GM12878 (cell line): ENCODE measurements around the gene DDX42. TPM values are rescaled to one million over a fixed set of nuclear protein-coding genes. Genes with fewer than 3 reads are reported as not detected.

Source experiments
- ATAC-seq: fragments of 200-7000 bp; cut with Tn5 transposase; 3 replicates; pipeline ENCODE4 v1.9.1; 2020; ENCODE audit warnings: mild to moderate bottlenecking, moderate library complexity
- BruUV-seq: library from RNA; stranded (reverse); fragments of 400-500 nt; replicated peaks from 2 replicates; lab custom pipeline; 2021; lab: Mats Ljungman, UMichigan
- CTCF ChIA-PET: fragments of 300-600 bp; sonication (Branson Sonifier 250); formaldehyde crosslinking; extraction: SDS; loops from one replicate; lab custom pipeline; 2021; ENCODE audit warnings: inconsistent platforms; lab: Yijun Ruan, JAX
- POLR2A ChIA-PET: fragments of 350-600 bp; formaldehyde crosslinking; extraction: SDS; loops from one replicate; lab custom pipeline; 2021; ENCODE audit warnings: inconsistent platforms; lab: Charles Lee
- RAD21 ChIA-PET: fragments of 300-600 bp; sonication (Branson Sonifier 250); formaldehyde crosslinking; loops from one replicate; lab custom pipeline; 2023; ENCODE audit warnings: antibody characterized with exemption; ENCODE audit not compliant: unreplicated experiment; lab: Charles Lee
- SMC1A ChIA-PET: fragments of 300-600 bp; sonication (Branson Sonifier 250); formaldehyde crosslinking; loops from one replicate; lab custom pipeline; 2023; ENCODE audit not compliant: unreplicated experiment, uncharacterized antibody; lab: Charles Lee
- DNase-seq: peaks from one replicate; pipeline ENCODE4 v3.0.0-alpha.2; 2011; ENCODE audit warnings: low read depth, low spot score
- FAIRE-seq: peaks from 3 replicates; lab custom pipeline; 2011; peaks lifted over from hg19 to GRCh38; lab: Jason Lieb, UNC
- H2AFZ ChIP-seq: 2 replicates; pipeline ENCODE4 v1.6.0; 2011; ENCODE audit warnings: low read depth, low read length, control low read depth; ENCODE audit not compliant: control insufficient read depth
- H3K27ac ChIP-seq: 2 replicates; pipeline ENCODE4 v1.5.1; 2011; ENCODE audit warnings: control low read depth; ENCODE audit not compliant: control insufficient read depth, insufficient read depth
- H3K27me3 ChIP-seq, 2 experiments: replicated peaks in 1 of 2; 2 replicates each; pipeline versions ENCODE4 v1.6.0 to v1.6.1; 2011; ENCODE audit warnings: low read length in 1 of 2; ENCODE audit not compliant: control insufficient read depth in 2 of 2, insufficient read depth in 2 of 2
- H3K36me3 ChIP-seq, 2 experiments: 2 replicates each; pipeline ENCODE4 v1.5.1; 2011; ENCODE audit warnings: low read length in 1 of 2; ENCODE audit not compliant: control insufficient read depth in 2 of 2, insufficient read depth in 2 of 2
- H3K4me1 ChIP-seq: 2 replicates; pipeline ENCODE4 v1.6.1; 2011; ENCODE audit warnings: mild to moderate bottlenecking, low read length, moderate library complexity, mixed read lengths; ENCODE audit not compliant: control insufficient read depth, insufficient read depth
- H3K4me2 ChIP-seq: 2 replicates; pipeline ENCODE4 v1.6.0; 2011; ENCODE audit warnings: control low read depth; ENCODE audit not compliant: control insufficient read depth, insufficient read depth
- H3K4me3 ChIP-seq: fragments of 200-600 bp; sonication (generic); 2 replicates; pipeline ENCODE4 v1.5.1; 2016
- H3K79me2 ChIP-seq: 2 replicates; pipeline ENCODE4 v1.6.0; 2011; ENCODE audit warnings: low read length; ENCODE audit not compliant: control insufficient read depth, insufficient read depth
- H3K9ac ChIP-seq: 2 replicates; pipeline ENCODE4 v1.8.0; 2011; ENCODE audit warnings: low read length, control low read depth, mixed read lengths; ENCODE audit not compliant: control insufficient read depth, insufficient read depth
- H3K9me3 ChIP-seq: replicated peaks from 3 replicates; pipeline ENCODE4 v1.5.1; 2011; ENCODE audit warnings: mild to moderate bottlenecking, low read length; ENCODE audit not compliant: control insufficient read depth, insufficient read depth
- H4K20me1 ChIP-seq: 2 replicates; pipeline ENCODE4 v1.6.0; 2011; ENCODE audit not compliant: control insufficient read depth, insufficient read depth
- CBX5 ChIP-seq: sonication (generic); IDR thresholded peaks from 2 replicates; pipeline ENCODE4 v1.6.1; 2016; ENCODE audit warnings: low read depth, moderate library complexity, mild to moderate bottlenecking, inconsistent platforms
- CHD1 ChIP-seq: IDR thresholded peaks from 2 replicates; pipeline ENCODE4 v1.6.1; 2012; ENCODE audit warnings: low read depth, low read length, improper control_type of control experiment
- DPF2 ChIP-seq: fragments of 450-650 bp; IDR thresholded peaks from 2 replicates; pipeline ENCODE4 v1.6.1; 2017; ENCODE audit warnings: mild to moderate bottlenecking
- ESRRA ChIP-seq: IDR thresholded peaks from 2 replicates; pipeline ENCODE4 v1.6.1; 2012; ENCODE audit warnings: mild to moderate bottlenecking, low read length, improper control_type of control experiment
- RELA ChIP-seq: fragments of 450-650 bp; IDR thresholded peaks from 2 replicates; pipeline ENCODE4 v1.8.0; 2014; ENCODE audit warnings: borderline replicate concordance; ENCODE audit not compliant: partially characterized antibody
- SUPT20H ChIP-seq: IDR thresholded peaks from 2 replicates; pipeline ENCODE4 v1.6.1; 2011; ENCODE audit warnings: low read depth, mild to moderate bottlenecking, low read length, moderate library complexity, borderline replicate concordance; ENCODE audit not compliant: control insufficient read depth
- TARDBP ChIP-seq: IDR thresholded peaks from 2 replicates; pipeline ENCODE4 v1.6.1; 2016; ENCODE audit warnings: borderline replicate concordance
- TCF7 ChIP-seq: IDR thresholded peaks from 2 replicates; pipeline ENCODE4 v1.6.1; 2014; ENCODE audit warnings: antibody characterized with exemption, borderline replicate concordance
- WGBS: methylation state at CpG from one replicate; pipeline ENCODE4 v1.1.6; 2016; ENCODE audit warnings: low lambda C conversion rate; ENCODE audit not compliant: insufficient replicate concordance, insufficient coverage; ENCODE audit errors: missing lambda C conversion rate; 5-methylcytosine and 5-hydroxymethylcytosine counted together
- in situ Hi-C: fragments of 300-500 bp; cut with MboI; formaldehyde crosslinking; loops from 9 replicates; pipeline ENCODE4 v1.14.3; 2018; ENCODE audit warnings: mixed read lengths
- intact Hi-C: fragments of 100-400 bp; cut with micrococcal nuclease; formaldehyde crosslinking; loops from one replicate; pipeline ENCODE4 v1.14.2; 2022; ENCODE audit not compliant: unreplicated experiment
- polyA plus RNA-seq, 11 experiments: library from polyadenylated mRNA; depleted of rRNA in 4 of 11; unstranded in 6 of 11; stranded (reverse) in 5 of 11; fragments of >200 nt; fragmentation: Nextera tagmentation in 4 of 11; fragmentation: Illumina TruSeq in 1 of 11; extraction: Ambion mirVana in 4 of 11; extraction: Trizol in 1 of 11; gene quantifications; 1 replicate in 1 of 11; 2 replicates in 10 of 11; pipeline versions ENCODE4 v1.2.1 to v1.2.3, GENCODE V29; 2011 to 2016; ENCODE audit warnings: inconsistent platforms in 2 of 11, missing spikeins in 2 of 11, low read depth in 1 of 11
- total RNA-seq, 4 experiments: library from RNA; depleted of rRNA in 3 of 4; stranded (reverse); fragments of >200 nt in 3 of 4; fragmentation: Illumina TruSeq in 1 of 4; extraction: Trizol in 1 of 4; gene quantifications; 2 replicates each; pipeline versions ENCODE4 v1.2.1 to v1.2.3, GENCODE V29; 2013 to 2021
- TF ChIP-seq, protein P1 (sequence below): fragments of 450-650 bp; IDR thresholded peaks from 2 replicates; pipeline ENCODE4 v1.6.1; 2017; ENCODE audit warnings: borderline replicate concordance
- TF ChIP-seq, protein P2 (sequence below): fragments of 450-650 bp; IDR thresholded peaks from 2 replicates; pipeline ENCODE4 v1.6.1; 2017; ENCODE audit warnings: mild to moderate bottlenecking, moderate library complexity

DDX42 gene
- total and polyA plus RNA-seq, 10 of the 15 experiments (the other 5 are each of a cell fraction or from before 2014, with no cell fraction given), result 14.6 to 147 (median 65.3) TPM

DNA sequence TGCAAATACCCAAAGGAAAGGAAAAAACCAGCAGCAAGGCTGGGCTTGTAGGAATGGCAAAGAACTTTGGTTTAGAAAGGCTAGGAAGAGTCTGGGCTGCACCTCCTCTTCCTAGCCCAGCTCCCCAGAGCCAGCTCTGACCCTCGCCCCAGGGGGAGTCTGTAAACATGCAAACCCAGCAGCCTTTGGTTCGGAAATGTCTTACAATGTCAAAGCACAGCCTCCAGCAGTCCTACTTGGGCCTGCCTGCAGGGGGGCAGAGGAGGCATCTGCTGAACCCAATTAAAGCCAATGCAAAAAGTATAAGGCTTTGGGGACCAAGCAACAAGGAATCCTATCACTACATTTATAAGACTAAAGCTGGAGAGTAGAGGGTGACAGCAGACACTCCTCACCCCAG lies 58.5 kb downstream of the DDX42 start:
- 53% methylated on average over 2 of the region's 2 CpGs for WGBS
- intact Hi-C loops, result no loop called here
- SMC1A ChIA-PET, result no interaction called here
- H3K4me2 ChIP-seq, result no peak overlapping the region
- no peak overlapping the region for H3K27ac ChIP-seq
- peaks cover 37 to 48% of the 10 kb centered on the region in 2 experiments for H3K36me3 ChIP-seq
- H3K27me3 ChIP-seq, result no peaks in the 10 kb centered on the region
- no peak for FAIRE-seq
- no peak overlapping the region for H2AFZ ChIP-seq
- H3K4me1 ChIP-seq, result peaks cover 10% of the 10 kb centered on the region
- peaks cover 29% of the 10 kb centered on the region for H3K79me2 ChIP-seq
- TF ChIP-seq, protein P1, sequence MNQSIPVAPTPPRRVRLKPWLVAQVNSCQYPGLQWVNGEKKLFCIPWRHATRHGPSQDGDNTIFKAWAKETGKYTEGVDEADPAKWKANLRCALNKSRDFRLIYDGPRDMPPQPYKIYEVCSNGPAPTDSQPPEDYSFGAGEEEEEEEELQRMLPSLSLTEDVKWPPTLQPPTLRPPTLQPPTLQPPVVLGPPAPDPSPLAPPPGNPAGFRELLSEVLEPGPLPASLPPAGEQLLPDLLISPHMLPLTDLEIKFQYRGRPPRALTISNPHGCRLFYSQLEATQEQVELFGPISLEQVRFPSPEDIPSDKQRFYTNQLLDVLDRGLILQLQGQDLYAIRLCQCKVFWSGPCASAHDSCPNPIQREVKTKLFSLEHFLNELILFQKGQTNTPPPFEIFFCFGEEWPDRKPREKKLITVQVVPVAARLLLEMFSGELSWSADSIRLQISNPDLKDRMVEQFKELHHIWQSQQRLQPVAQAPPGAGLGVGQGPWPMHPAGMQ, result no peak
- no peak for TF ChIP-seq DPF2
- TF ChIP-seq RELA, result no peak
- TF ChIP-seq SUPT20H, result no peak
- TF ChIP-seq TARDBP, result no peak
- TF ChIP-seq CHD1, result no peak
- TF ChIP-seq TCF7, result no peak
- no peak for TF ChIP-seq CBX5
- TF ChIP-seq ESRRA, result no peak
- TF ChIP-seq, protein P2, sequence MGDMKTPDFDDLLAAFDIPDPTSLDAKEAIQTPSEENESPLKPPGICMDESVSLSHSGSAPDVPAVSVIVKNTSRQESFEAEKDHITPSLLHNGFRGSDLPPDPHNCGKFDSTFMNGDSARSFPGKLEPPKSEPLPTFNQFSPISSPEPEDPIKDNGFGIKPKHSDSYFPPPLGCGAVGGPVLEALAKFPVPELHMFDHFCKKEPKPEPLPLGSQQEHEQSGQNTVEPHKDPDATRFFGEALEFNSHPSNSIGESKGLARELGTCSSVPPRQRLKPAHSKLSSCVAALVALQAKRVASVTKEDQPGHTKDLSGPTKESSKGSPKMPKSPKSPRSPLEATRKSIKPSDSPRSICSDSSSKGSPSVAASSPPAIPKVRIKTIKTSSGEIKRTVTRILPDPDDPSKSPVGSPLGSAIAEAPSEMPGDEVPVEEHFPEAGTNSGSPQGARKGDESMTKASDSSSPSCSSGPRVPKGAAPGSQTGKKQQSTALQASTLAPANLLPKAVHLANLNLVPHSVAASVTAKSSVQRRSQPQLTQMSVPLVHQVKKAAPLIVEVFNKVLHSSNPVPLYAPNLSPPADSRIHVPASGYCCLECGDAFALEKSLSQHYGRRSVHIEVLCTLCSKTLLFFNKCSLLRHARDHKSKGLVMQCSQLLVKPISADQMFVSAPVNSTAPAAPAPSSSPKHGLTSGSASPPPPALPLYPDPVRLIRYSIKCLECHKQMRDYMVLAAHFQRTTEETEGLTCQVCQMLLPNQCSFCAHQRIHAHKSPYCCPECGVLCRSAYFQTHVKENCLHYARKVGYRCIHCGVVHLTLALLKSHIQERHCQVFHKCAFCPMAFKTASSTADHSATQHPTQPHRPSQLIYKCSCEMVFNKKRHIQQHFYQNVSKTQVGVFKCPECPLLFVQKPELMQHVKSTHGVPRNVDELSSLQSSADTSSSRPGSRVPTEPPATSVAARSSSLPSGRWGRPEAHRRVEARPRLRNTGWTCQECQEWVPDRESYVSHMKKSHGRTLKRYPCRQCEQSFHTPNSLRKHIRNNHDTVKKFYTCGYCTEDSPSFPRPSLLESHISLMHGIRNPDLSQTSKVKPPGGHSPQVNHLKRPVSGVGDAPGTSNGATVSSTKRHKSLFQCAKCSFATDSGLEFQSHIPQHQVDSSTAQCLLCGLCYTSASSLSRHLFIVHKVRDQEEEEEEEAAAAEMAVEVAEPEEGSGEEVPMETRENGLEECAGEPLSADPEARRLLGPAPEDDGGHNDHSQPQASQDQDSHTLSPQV, result no peak
- TF ChIP-seq, all 136 proteins: peak for 0
- ChIA-PET RAD21 (no interaction called here), CTCF (interaction anchor here (0.6 to 0.8 kb wide), 3 partner anchors 8 to 402 kb away, joined by 3 read pairs; no protein-coding TSS in a partner anchor), POLR2A (interaction anchor here (1.1 kb wide), 1 partner anchor 9 kb away, joined by 3 read pairs; no protein-coding TSS in a partner anchor)
- in situ Hi-C loops, result loop anchor here (25.0 kb wide), 1 partner anchor 395 kb away; the partner anchor contains the start of gene CYB561
- Histone ChIP-seq H4K20me1 (no peaks in the 10 kb centered on the region), H3K9ac (no peak overlapping the region), H3K4me3 (no peak overlapping the region), H3K9me3 (no peaks in the 10 kb centered on the region)
- ATAC-seq, result no peak
- no peak for DNase-seq
- TSS peak; percentile 34 for BruUV-seq
